Neural cell (in vitro differentiated cells): ENCODE data around the gene PREX1. TPM values are rescaled to one million over a fixed set of nuclear protein-coding genes. Genes with fewer than 3 reads are reported as not detected.

Source experiments
- H2AFZ ChIP-seq: fragments of 200-600, 300-800 bp; sonication (generic), shearing (Covaris generic); 2 replicates; pipeline ENCODE4 v1.6.0; 2014; ENCODE audit warnings: low read depth, mild to moderate bottlenecking, antibody characterized with exemption, low read length, moderate library complexity
- H3F3A ChIP-seq: fragments of 200-600 bp; shearing (Covaris generic); 2 replicates; pipeline ENCODE4 v1.6.1; 2016; ENCODE audit warnings: mild to moderate bottlenecking, moderate library complexity, mixed read lengths, antibody characterized with exemption, low read length; ENCODE audit not compliant: insufficient read depth, poor library complexity, severe bottlenecking
- H3K27ac ChIP-seq: fragments of 200-600, 300-800 bp; sonication (generic), shearing (Covaris generic); 2 replicates; pipeline ENCODE4 v1.5.1; 2014; ENCODE audit warnings: mild to moderate bottlenecking, low read length, moderate library complexity
- H3K27me3 ChIP-seq: fragments of 300-800, 200-600 bp; sonication (generic), shearing (Covaris generic); 2 replicates; pipeline ENCODE4 v1.6.0; 2014; ENCODE audit warnings: mild to moderate bottlenecking, low read depth, low read length, moderate library complexity; ENCODE audit not compliant: insufficient read depth
- H3K36me3 ChIP-seq: fragments of 300-800, 200-600 bp; sonication (generic), shearing (Covaris generic); 2 replicates; pipeline ENCODE4 v1.5.1; 2014; ENCODE audit warnings: mild to moderate bottlenecking, antibody characterized with exemption, low read length, moderate library complexity; ENCODE audit not compliant: insufficient read depth
- H3K4me2 ChIP-seq: fragments of 300-800, 200-600 bp; sonication (generic), shearing (Covaris generic); 2 replicates; pipeline ENCODE4 v1.6.0; 2014; ENCODE audit warnings: mild to moderate bottlenecking, low read length
- H3K4me3 ChIP-seq: fragments of 300-800, 200-600 bp; sonication (generic), shearing (Covaris generic); 2 replicates; pipeline ENCODE4 v1.5.1; 2014; ENCODE audit warnings: mild to moderate bottlenecking, low read length, moderate library complexity
- H3K79me2 ChIP-seq: fragments of 200-600 bp; shearing (Covaris generic); replicated peaks from 2 replicates; pipeline ENCODE4 v1.6.0; 2014; ENCODE audit warnings: mild to moderate bottlenecking, low read length, moderate library complexity; ENCODE audit not compliant: insufficient read depth
- H3K9ac ChIP-seq: fragments of 300-800, 200-600 bp; sonication (generic), shearing (Covaris generic); 2 replicates; pipeline ENCODE4 v1.6.1; 2016; ENCODE audit warnings: mild to moderate bottlenecking, low read length, mixed read lengths
- H3K9me2 ChIP-seq: fragments of 200-600 bp; shearing (Covaris generic); 2 replicates; pipeline ENCODE4 v1.6.1; 2016; ENCODE audit warnings: mild to moderate bottlenecking, low read length, mixed read lengths; ENCODE audit not compliant: insufficient read depth
- H3K9me3 ChIP-seq: fragments of 200-600, 300-800 bp; sonication (generic), shearing (Covaris generic); 2 replicates; pipeline ENCODE4 v1.6.1; 2016; ENCODE audit warnings: mild to moderate bottlenecking, mixed run types, low read length, moderate library complexity, mixed read lengths
- H4K20me1 ChIP-seq: fragments of 200-600 bp; shearing (Covaris generic); 2 replicates; pipeline ENCODE4 v1.6.1; 2016; ENCODE audit warnings: mild to moderate bottlenecking, mixed run types; ENCODE audit not compliant: insufficient read depth
- EP300 ChIP-seq: fragments of 450-650 bp; conservative IDR thresholded peaks from 2 replicates; pipeline ENCODE4 v1.6.1; 2014; ENCODE audit warnings: antibody characterized with exemption, mild to moderate bottlenecking, moderate library complexity; ENCODE audit not compliant: poor library complexity, severe bottlenecking
- EZH2 ChIP-seq: fragments of 200-600, 300-800 bp; shearing (Covaris generic), sonication (generic); IDR thresholded peaks from 2 replicates; pipeline ENCODE4 v1.6.1; 2014; ENCODE audit warnings: antibody characterized with exemption, low read length, borderline replicate concordance, mild to moderate bottlenecking; ENCODE audit not compliant: insufficient read depth, poor library complexity, severe bottlenecking
- MXI1 ChIP-seq: fragments of 450-650 bp; conservative IDR thresholded peaks from 2 replicates; pipeline ENCODE4 v1.6.1; 2014; ENCODE audit warnings: antibody characterized with exemption, mild to moderate bottlenecking; ENCODE audit not compliant: poor library complexity, severe bottlenecking
- POLR2AphosphoS5 ChIP-seq: IDR thresholded peaks from 2 replicates; pipeline ENCODE4 v1.6.1; 2012
- RAD21 ChIP-seq: fragments of 450-650 bp; conservative IDR thresholded peaks from 2 replicates; pipeline ENCODE4 v1.6.1; 2014; ENCODE audit warnings: antibody characterized with exemption, mild to moderate bottlenecking, moderate library complexity
- SMC3 ChIP-seq: fragments of 450-650 bp; conservative IDR thresholded peaks from 2 replicates; pipeline ENCODE4 v1.6.1; 2014; ENCODE audit warnings: antibody characterized with exemption, mild to moderate bottlenecking, moderate library complexity; ENCODE audit not compliant: poor library complexity
- TAF1 ChIP-seq: IDR thresholded peaks from 2 replicates; pipeline ENCODE4 v1.6.1; 2012; ENCODE audit warnings: low read depth
- polyA plus RNA-seq: library from polyadenylated mRNA; depleted of rRNA; stranded (reverse); fragments of >200 nt; gene quantifications from 2 replicates; pipeline ENCODE4 v1.2.3, GENCODE V29; 2014
- TF ChIP-seq, protein P1 (sequence below): fragments of 450-650 bp; IDR thresholded peaks from 2 replicates; pipeline ENCODE4 v1.5.1; 2014; ENCODE audit warnings: antibody characterized with exemption, mild to moderate bottlenecking, moderate library complexity; ENCODE audit not compliant: poor library complexity, severe bottlenecking
- TF ChIP-seq, protein P2 (sequence below): IDR thresholded peaks from 2 replicates; pipeline ENCODE4 v1.6.1; 2012; ENCODE audit warnings: borderline replicate concordance

The PREX1 gene
- polyA plus RNA-seq, 1 donor from 2014 or later: 0.06 TPM

DNA sequence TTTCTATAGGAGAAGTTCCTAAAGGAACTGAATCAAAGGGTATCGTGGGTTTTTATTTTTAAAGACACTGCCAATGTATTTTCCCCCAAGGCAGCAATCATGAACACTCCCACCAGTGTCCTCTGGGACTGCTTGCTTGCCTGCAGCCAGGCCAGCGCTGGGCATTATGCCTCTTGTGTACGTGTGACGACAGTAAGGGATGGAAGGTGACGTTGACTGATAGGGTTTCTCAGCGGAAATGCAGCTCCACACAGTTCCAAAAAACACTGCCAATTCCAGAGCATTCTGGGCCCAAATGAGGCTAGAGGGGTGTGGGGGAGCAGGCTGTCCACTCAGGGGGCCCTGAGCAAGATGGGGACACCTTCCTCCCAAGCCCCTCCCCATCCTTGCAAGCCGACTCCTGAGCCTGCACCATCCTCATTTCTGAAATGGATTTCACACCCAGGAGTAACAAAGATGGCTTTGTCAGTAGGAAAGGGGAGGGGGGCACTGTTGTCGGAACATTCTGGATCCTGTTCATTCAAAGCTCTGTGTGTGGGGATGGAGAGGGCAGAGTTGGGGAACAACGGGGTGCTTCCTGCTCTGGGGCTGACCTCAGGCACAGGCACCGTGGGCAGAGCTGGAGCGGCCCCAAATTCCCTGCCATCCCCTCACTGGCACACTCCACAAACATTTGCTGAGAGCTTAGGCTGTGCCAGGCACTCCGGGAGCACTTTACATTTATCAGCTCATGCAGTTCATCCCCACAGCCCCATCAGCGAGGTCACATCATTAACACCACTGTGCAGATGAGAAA is 20.0 kb downstream of the PREX1 start:
- Histone ChIP-seq H3K9me2 (no peaks in the 10 kb centered on the region), H2AFZ (no peak overlapping the region), H3K9ac (no peak overlapping the region), H4K20me1 (no peaks in the 10 kb centered on the region), H3K4me3 (no peak overlapping the region), H3F3A (no peaks in the 10 kb centered on the region), H3K36me3 (no peaks in the 10 kb centered on the region), H3K27me3 (no peaks in the 10 kb centered on the region), H3K9me3 (no peaks in the 10 kb centered on the region), H3K27ac (no peak overlapping the region), H3K79me2 (no peaks in the 10 kb centered on the region), H3K4me2 (no peak overlapping the region)
- no peak for TF ChIP-seq RAD21
- no peak for TF ChIP-seq EZH2
- no peak for TF ChIP-seq POLR2AphosphoS5
- TF ChIP-seq MXI1: no peak
- TF ChIP-seq, protein P1, sequence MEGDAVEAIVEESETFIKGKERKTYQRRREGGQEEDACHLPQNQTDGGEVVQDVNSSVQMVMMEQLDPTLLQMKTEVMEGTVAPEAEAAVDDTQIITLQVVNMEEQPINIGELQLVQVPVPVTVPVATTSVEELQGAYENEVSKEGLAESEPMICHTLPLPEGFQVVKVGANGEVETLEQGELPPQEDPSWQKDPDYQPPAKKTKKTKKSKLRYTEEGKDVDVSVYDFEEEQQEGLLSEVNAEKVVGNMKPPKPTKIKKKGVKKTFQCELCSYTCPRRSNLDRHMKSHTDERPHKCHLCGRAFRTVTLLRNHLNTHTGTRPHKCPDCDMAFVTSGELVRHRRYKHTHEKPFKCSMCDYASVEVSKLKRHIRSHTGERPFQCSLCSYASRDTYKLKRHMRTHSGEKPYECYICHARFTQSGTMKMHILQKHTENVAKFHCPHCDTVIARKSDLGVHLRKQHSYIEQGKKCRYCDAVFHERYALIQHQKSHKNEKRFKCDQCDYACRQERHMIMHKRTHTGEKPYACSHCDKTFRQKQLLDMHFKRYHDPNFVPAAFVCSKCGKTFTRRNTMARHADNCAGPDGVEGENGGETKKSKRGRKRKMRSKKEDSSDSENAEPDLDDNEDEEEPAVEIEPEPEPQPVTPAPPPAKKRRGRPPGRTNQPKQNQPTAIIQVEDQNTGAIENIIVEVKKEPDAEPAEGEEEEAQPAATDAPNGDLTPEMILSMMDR: no peak
- no peak for TF ChIP-seq TAF1
- no peak for TF ChIP-seq SMC3
- no peak for TF ChIP-seq EP300
- TF ChIP-seq, protein P2, sequence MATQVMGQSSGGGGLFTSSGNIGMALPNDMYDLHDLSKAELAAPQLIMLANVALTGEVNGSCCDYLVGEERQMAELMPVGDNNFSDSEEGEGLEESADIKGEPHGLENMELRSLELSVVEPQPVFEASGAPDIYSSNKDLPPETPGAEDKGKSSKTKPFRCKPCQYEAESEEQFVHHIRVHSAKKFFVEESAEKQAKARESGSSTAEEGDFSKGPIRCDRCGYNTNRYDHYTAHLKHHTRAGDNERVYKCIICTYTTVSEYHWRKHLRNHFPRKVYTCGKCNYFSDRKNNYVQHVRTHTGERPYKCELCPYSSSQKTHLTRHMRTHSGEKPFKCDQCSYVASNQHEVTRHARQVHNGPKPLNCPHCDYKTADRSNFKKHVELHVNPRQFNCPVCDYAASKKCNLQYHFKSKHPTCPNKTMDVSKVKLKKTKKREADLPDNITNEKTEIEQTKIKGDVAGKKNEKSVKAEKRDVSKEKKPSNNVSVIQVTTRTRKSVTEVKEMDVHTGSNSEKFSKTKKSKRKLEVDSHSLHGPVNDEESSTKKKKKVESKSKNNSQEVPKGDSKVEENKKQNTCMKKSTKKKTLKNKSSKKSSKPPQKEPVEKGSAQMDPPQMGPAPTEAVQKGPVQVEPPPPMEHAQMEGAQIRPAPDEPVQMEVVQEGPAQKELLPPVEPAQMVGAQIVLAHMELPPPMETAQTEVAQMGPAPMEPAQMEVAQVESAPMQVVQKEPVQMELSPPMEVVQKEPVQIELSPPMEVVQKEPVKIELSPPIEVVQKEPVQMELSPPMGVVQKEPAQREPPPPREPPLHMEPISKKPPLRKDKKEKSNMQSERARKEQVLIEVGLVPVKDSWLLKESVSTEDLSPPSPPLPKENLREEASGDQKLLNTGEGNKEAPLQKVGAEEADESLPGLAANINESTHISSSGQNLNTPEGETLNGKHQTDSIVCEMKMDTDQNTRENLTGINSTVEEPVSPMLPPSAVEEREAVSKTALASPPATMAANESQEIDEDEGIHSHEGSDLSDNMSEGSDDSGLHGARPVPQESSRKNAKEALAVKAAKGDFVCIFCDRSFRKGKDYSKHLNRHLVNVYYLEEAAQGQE: no peak

DNA sequence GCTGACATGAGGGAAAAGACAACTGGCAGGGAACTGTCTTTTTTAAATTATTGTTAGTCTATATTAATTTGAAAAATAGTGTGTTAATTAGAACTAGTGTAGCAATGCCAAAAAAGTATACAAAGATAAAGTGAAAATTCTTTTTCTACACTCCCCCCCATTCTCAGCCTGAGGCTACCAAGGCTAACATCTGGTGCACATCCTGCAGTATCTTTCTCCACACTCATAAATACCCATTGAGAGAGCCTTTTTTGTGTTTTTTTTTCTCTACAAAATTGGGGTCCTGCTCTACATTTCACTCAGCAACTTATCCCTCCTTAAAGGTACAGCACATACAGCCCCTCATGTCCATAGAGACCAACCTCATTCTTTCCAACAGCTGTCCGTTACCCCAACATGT is 20.7 kb downstream of the PREX1 start:
- H3K9me2 ChIP-seq: no peaks in the 10 kb centered on the region
- H4K20me1 ChIP-seq: no peaks in the 10 kb centered on the region
- no peak overlapping the region for H3K9ac ChIP-seq
- H3K9me3 ChIP-seq: no peaks in the 10 kb centered on the region
- no peak overlapping the region for H3K4me2 ChIP-seq
- TF ChIP-seq, protein P1: no peak
- TF ChIP-seq MXI1 (no peak), RAD21 (no peak), EZH2 (no peak), TAF1 (no peak), EP300 (no peak), POLR2AphosphoS5 (no peak), SMC3 (no peak)
- TF ChIP-seq, protein P2: no peak
- no peaks in the 10 kb centered on the region for H3F3A ChIP-seq
- H3K4me3 ChIP-seq: no peak overlapping the region
- H3K27ac ChIP-seq: no peak overlapping the region
- no peak overlapping the region for H2AFZ ChIP-seq
- H3K27me3 ChIP-seq: no peaks in the 10 kb centered on the region
- H3K36me3 ChIP-seq: no peaks in the 10 kb centered on the region
- no peaks in the 10 kb centered on the region for H3K79me2 ChIP-seq
